Lower lobe of right lung (tissue), 2 donors: ENCODE results near the gene SH3BP5. TPM values are rescaled to one million over a fixed set of nuclear protein-coding genes. Genes with fewer than 3 reads are reported as not detected.

Source experiments
- ATAC-seq, 2 donors: fragments of 200-7000 bp; cut with Tn5 transposase; one replicate each; pipeline ENCODE4 v1.9.1; 2020 to 2022; ENCODE audit warnings: mild to moderate bottlenecking in 2 of 2, moderate library complexity in 2 of 2
- DNase-seq: peaks from one replicate; pipeline ENCODE4 v3.0.0-alpha.2; 2020
- H3K27ac ChIP-seq: fragments of 200-600 bp; one replicate; pipeline ENCODE4 v1.8.0; 2022
- H3K27me3 ChIP-seq: fragments of 200-600 bp; one replicate; pipeline ENCODE4 v1.8.0; 2022; ENCODE audit warnings: low read depth
- H3K36me3 ChIP-seq: fragments of 200-600 bp; one replicate; pipeline ENCODE4 v1.8.0; 2022; ENCODE audit warnings: mild to moderate bottlenecking
- H3K4me1 ChIP-seq: fragments of 200-600 bp; one replicate; pipeline ENCODE4 v1.8.0; 2022
- H3K4me3 ChIP-seq: fragments of 200-600 bp; one replicate; pipeline ENCODE4 v1.8.0; 2022; ENCODE audit warnings: mild to moderate bottlenecking
- H3K9me3 ChIP-seq: fragments of 200-600 bp; one replicate; pipeline ENCODE4 v1.8.0; 2022
- CTCF ChIP-seq: fragments of 200-600 bp; IDR thresholded peaks from one replicate; pipeline ENCODE4 v1.8.0; 2022; ENCODE audit warnings: antibody characterized with exemption, mild to moderate bottlenecking
- intact Hi-C: fragments of 100-400 bp; cut with DNase I; formaldehyde crosslinking; loops from one replicate; pipeline ENCODE4 v1.11.0; 2022
- total RNA-seq: library from RNA; stranded (reverse); fragmentation: NEBNext Ultra II Directional; extraction: Animal tissue kit (Norgen Biotek cat#: 25700); gene quantifications from one replicate; pipeline ENCODE4 v1.2.1, GENCODE V29; 2021
- donor health status: DM: no; HTN: yes; CAD: no; lungs with severe emphysema.

SH3BP5 gene
- total RNA-seq, 1 donor from 2014 or later, result 106 TPM

GRCh38 chr3:15331606-15332404, 581 bp downstream of the SH3BP5 start:
- TF ChIP-seq CTCF, result no peak
- intact Hi-C loops, result no loop called here
- H3K27ac ChIP-seq, result peak overlapping the region; percentile 88
- ATAC-seq (peak; percentile 71 to 79), DNase-seq (peak; percentile 63)
- H3K4me3 ChIP-seq, result peak overlapping the region; percentile 99
- H3K36me3 ChIP-seq, result peaks cover 18% of the 10 kb centered on the region
- no peaks in the 10 kb centered on the region for H3K9me3 ChIP-seq
- H3K4me1 ChIP-seq, result peaks cover 54% of the 10 kb centered on the region
- H3K27me3 ChIP-seq, result no peaks in the 10 kb centered on the region

- no peak for ATAC-seq
- peaks cover 18% of the 10 kb centered on the region for H3K36me3 ChIP-seq
- H3K4me3 ChIP-seq, result peak overlapping the region; percentile 99
- no peak for DNase-seq
- no peak for TF ChIP-seq CTCF
- H3K27me3 ChIP-seq, result no peaks in the 10 kb centered on the region
- no peaks in the 10 kb centered on the region for H3K9me3 ChIP-seq
- intact Hi-C loops, result no loop called here
- peaks cover 61% of the 10 kb centered on the region for H3K4me1 ChIP-seq
- H3K27ac ChIP-seq, result peak overlapping the region; percentile 88
Observed at GRCh38 chr3:15331072-15331605, 1.2 kb downstream of the SH3BP5 start.

DNA sequence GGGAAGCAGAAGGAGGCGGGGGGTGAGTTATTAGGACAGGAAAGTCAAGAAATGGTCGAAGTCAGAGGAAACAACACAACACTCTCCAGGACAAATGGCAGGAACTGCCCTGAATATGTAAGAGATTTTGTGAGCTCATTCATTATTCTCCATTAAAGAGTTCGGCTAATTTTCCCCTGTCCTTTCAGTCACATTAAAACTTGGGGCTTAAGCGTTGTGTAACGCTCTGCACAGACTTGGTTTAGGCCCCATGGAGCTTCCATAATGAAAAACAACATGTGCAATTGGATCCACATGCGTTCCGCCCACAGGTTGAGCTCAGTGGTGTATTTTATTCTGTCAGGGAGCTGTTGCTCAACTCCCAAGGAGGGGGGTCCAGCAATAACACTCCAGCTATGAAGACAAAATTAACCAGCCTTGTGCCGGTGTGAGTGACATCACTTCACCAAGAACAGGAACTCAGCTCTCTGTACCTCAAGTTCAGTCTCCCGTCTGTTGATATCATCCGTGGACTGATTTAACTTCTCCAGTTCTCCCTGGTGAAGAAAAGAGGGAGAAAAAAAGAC, 2.3 kb downstream of the SH3BP5 start:
- no peak for DNase-seq
- peaks cover 71% of the 10 kb centered on the region for H3K4me1 ChIP-seq
- peaks cover 18% of the 10 kb centered on the region for H3K36me3 ChIP-seq
- H3K9me3 ChIP-seq, result no peaks in the 10 kb centered on the region
- H3K27ac ChIP-seq, result peak overlapping the region; percentile 61
- peak overlapping the region; percentile 99 for H3K4me3 ChIP-seq
- intact Hi-C loops, result no loop called here
- no peak for ATAC-seq
- H3K27me3 ChIP-seq, result no peaks in the 10 kb centered on the region
- TF ChIP-seq CTCF, result no peak

GRCh38 chr3:15329046-15330005, 3.1 kb downstream of the SH3BP5 start:
- Histone ChIP-seq H3K9me3 (no peaks in the 10 kb centered on the region), H3K27me3 (no peaks in the 10 kb centered on the region), H3K4me3 (peak overlapping the region; percentile 99), H3K36me3 (peaks cover 18% of the 10 kb centered on the region), H3K27ac (peak overlapping the region; percentile 61), H3K4me1 (peaks cover 79% of the 10 kb centered on the region)
- intact Hi-C loops, result no loop called here
- ATAC-seq, result no peak
- no peak for DNase-seq
- TF ChIP-seq CTCF, result no peak

GRCh38 chr3:15327941-15328340, 4.4 kb downstream of the SH3BP5 start:
- DNase-seq, result no peak
- H3K27me3 ChIP-seq, result no peaks in the 10 kb centered on the region
- H3K4me1 ChIP-seq, result peaks cover 86% of the 10 kb centered on the region
- H3K4me3 ChIP-seq, result peak overlapping the region; percentile 19
- peaks cover 18% of the 10 kb centered on the region for H3K36me3 ChIP-seq
- no peak for TF ChIP-seq CTCF
- H3K27ac ChIP-seq, result peak overlapping the region; percentile 61
- no peaks in the 10 kb centered on the region for H3K9me3 ChIP-seq
- ATAC-seq, result peak in 1 of 2 donors; percentile 36
- intact Hi-C loops, result no loop called here
